Measurements from ENCODE around the gene GRM3. TPM values are rescaled to one million over a fixed set of nuclear protein-coding genes. Genes with fewer than 3 reads are reported as not detected.

The GRM3 gene
- total and polyA plus RNA-seq, 8 donors = 0.02 TPM; not detected in 7

DNA sequence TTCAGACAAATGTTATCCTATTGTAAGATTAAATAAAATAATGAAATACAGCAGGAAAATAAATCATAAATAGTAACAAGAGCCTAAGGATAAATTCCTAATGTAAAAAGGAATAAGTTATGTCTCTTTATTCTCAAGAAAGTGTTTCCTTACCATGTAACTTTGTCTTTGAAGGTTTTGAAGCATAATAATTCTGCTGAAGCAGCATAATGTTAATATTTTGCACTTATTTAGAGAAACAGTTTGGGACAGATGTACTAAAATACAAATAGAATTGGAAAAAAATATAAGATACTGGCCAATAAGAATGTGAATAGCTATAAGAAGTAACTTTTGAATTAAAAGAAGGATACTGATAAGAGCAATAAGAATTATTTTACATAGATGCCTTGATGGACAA is 45.7 kb downstream of the GRM3 start:
- no peaks in the 10 kb centered on the region for H3K27me3 ChIP-seq
- H3K27ac ChIP-seq = no peak overlapping the region
- DNase-seq (no peak), FAIRE-seq (no peak), ATAC-seq (no peak)
- no peaks in the 10 kb centered on the region for H3K9me3 ChIP-seq
- H3K4me3 ChIP-seq = no peak overlapping the region
- TF ChIP-seq, protein P1, sequence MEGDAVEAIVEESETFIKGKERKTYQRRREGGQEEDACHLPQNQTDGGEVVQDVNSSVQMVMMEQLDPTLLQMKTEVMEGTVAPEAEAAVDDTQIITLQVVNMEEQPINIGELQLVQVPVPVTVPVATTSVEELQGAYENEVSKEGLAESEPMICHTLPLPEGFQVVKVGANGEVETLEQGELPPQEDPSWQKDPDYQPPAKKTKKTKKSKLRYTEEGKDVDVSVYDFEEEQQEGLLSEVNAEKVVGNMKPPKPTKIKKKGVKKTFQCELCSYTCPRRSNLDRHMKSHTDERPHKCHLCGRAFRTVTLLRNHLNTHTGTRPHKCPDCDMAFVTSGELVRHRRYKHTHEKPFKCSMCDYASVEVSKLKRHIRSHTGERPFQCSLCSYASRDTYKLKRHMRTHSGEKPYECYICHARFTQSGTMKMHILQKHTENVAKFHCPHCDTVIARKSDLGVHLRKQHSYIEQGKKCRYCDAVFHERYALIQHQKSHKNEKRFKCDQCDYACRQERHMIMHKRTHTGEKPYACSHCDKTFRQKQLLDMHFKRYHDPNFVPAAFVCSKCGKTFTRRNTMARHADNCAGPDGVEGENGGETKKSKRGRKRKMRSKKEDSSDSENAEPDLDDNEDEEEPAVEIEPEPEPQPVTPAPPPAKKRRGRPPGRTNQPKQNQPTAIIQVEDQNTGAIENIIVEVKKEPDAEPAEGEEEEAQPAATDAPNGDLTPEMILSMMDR (IDR thresholded peaks at IDR 0.05) = no peak
- H3K4me1 ChIP-seq = no peaks in the 10 kb centered on the region
- no peaks in the 10 kb centered on the region for H3K36me3 ChIP-seq
- intact Hi-C loops (cut with DNase I) = no loop called here

DNA sequence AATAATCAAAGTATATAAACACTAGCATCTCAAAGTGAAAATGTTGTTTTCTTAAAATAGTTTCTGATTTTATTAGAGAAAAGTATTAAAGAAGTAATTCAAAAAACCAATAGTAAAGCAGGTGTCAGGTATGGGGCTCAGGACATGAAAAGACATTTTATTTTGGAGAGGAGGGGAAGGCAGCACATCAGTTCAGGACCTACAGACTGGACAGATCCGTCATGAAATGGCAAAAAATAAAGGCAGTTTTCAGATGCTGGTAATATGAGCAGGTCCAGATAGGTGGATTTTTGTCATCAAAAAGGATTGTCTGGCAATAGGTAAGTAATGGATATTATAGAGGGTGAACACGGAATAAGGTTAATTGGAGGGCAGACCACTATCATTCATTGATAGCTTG is 49.0 kb downstream of the GRM3 start:
- FAIRE-seq (no peak), DNase-seq (no peak), ATAC-seq (no peak)
- TF ChIP-seq, protein P1 (IDR thresholded peaks at IDR 0.05) = no peak
- Histone ChIP-seq H3K4me3 (no peak overlapping the region), H3K27me3 (no peaks in the 10 kb centered on the region), H3K27ac (no peak overlapping the region), H3K4me1 (no peaks in the 10 kb centered on the region), H3K9me3 (no peaks in the 10 kb centered on the region), H3K36me3 (no peaks in the 10 kb centered on the region)
- intact Hi-C loops (cut with DNase I) = no loop called here
- WGBS, 2 donors = 71 to 80% methylated on average over 2 of the region's 2 CpGs

DNA sequence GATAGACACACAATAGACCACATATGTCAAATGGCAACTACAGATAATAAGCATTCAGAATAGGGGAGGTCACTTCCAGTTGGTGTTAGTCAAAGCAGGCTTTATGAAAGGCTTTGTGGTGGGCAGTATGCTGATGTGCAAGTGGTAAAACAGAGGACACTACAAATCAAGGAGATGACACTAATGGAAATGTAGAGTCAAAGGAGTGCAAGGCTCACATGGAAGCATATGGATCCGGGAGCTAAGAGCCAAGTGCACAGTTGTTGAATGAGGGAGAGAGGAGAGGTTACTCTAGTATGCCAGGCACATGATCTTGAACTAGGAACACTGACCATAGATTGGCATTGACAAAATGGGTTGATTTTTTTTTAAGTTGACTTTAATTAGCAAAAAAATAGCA is 62.7 kb downstream of the GRM3 start:
- Histone ChIP-seq H3K27me3 (no peaks in the 10 kb centered on the region), H3K4me3 (no peak overlapping the region), H3K9me3 (no peaks in the 10 kb centered on the region), H3K27ac (no peak overlapping the region), H3K36me3 (no peaks in the 10 kb centered on the region), H3K4me1 (no peaks in the 10 kb centered on the region)
- ATAC-seq (no peak), FAIRE-seq (no peak), DNase-seq (no peak)
- WGBS, 2 donors = 64 to 71% methylated on average over 1 of the region's 1 CpG
- TF ChIP-seq, protein P1 (IDR thresholded peaks at IDR 0.05) = no peak
- intact Hi-C loops (cut with DNase I) = no loop called here

DNA sequence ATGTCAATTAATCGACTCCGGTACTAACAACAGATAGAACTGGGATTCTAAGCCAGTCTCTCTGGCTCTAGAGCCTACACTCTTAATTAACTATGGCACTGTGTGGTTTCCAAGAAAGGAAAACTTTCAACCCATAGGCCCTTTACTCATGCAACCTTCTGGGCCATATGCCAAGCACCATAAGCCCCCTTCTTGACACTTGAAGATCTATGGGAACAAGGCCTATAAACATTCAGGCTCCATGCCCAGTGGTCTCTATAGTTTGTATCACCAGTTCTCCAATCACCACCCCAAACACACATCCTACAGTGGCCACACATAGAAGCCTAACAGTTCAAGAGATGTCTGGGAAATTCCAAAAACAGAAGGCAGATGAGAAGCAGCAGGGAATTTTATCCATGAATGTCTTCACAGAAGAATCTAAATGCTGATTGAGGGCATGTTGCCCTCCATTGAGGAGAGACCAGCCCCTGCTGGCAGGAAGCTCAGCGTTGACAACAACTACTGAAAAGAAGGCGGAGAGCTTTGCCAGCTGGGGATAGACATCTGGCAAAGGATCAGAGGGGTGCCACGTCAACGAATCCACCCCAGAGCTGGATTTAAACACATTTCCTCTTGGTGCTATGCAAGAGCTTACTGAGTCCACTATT is 64.4 kb downstream of the GRM3 start:
- FAIRE-seq (no peak), DNase-seq (no peak), ATAC-seq (no peak)
- 69 to 71% methylated on average over 6 of the region's 6 CpGs for WGBS, 2 donors
- H3K4me3 ChIP-seq = no peak overlapping the region
- no peaks in the 10 kb centered on the region for H3K27me3 ChIP-seq
- no peaks in the 10 kb centered on the region for H3K36me3 ChIP-seq
- H3K9me3 ChIP-seq = no peaks in the 10 kb centered on the region
- no peak overlapping the region for H3K27ac ChIP-seq
- intact Hi-C loops (cut with DNase I) = no loop called here
- TF ChIP-seq, protein P1 (IDR thresholded peaks at IDR 0.05) = no peak
- H3K4me1 ChIP-seq = no peaks in the 10 kb centered on the region

DNA sequence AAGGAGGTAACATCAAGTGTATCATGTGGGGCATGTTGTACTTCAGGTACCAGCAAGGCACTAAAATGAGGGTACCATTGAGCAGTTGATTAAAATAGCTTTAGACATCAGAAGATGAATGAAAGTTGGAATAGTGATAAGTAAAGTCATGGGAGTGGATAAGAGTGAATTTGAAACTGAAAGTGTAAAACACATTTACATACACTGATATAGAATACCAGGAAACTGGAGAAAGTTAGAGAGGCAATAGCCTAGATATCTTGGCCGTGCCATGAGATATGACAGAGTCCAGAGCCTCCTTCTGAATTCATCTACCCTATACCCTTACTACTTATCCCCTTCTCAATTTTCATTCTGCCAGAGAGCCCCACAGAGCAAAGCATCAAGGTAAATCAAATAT is 76.6 kb downstream of the GRM3 start:
- FAIRE-seq = no peak
- Histone ChIP-seq H3K27ac (no peak overlapping the region), H3K9me3 (no peaks in the 10 kb centered on the region), H3K4me1 (no peaks in the 10 kb centered on the region), H3K27me3 (no peaks in the 10 kb centered on the region), H3K36me3 (no peaks in the 10 kb centered on the region), H3K4me3 (no peak overlapping the region)
- TF ChIP-seq, protein P1 (IDR thresholded peaks at IDR 0.05) = no peak
- intact Hi-C loops (cut with DNase I) = no loop called here
- 75 to 95% methylated on average over 1 of the region's 1 CpG for WGBS, 2 donors
- no peak for ATAC-seq
- no peak for DNase-seq
